ENCODE data around the gene TMEM203.

DNA sequence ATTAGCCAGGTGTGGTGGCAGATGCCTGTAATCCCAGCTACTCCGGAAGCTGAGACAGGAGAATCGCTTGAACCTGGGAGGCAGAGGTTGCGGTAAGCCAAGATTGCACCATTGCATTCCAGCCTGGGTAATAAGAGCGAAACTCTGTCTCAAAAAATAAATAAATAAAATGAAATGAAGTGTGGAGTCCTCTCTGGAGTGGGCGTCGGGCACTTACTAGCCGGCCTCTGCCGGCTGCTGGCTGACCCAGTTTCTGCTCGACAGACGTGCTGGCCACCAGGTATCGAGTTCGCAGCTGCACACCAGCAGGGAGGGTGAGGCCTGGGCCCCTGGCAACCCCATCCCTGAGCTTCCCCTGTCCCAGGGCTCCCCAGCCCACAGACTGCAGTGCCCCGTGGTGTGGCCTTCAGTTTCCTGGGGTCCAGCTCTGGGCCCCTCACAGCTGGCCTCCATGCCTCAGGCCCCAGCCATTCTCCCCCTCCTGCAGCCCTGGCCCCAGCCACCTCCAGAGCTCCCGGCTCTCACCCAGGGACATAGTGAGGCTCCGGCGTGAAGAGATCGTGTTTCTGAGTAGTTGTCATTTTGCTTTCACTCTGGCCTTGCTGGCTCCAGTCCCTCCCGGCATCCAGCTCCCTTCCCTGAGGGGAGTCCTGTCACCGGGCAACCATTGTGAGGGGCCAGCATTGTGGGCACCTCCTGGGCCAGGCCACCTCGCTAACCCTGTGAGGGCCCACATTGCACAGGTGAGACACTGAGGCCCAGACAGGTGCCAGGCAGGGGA is 41.9 kb upstream of the TMEM203 start:
- TF ChIP-seq EZH2 (IDR thresholded peaks at IDR 0.05; ENCODE audit: low read length) (no peak), CTCF (optimal IDR thresholded peaks at IDR 0.05 in 1 of 3, IDR thresholded peaks at IDR 0.05 in 1 of 3, conservative IDR thresholded peaks at IDR 0.05 in 1 of 3; ENCODE audit: extremely low read depth in 1 of 3, insufficient read depth in 2 of 3, low read length in 3 of 3) (no peak)

Data from keratinocyte (primary cell).